Upper lobe of right lung (tissue), 1 donor: Measurements from ENCODE around the gene GLB1L3. TPM values are rescaled to one million over a fixed set of nuclear protein-coding genes. Genes with fewer than 3 reads are reported as not detected.
A peak's percentile ranks its signal among the peaks of the same experiment; 100 is the strongest.

Experiments used
- ATAC-seq: fragments of 200-7000 bp; cut with Tn5 transposase; one replicate; pipeline ENCODE4 v1.9.1; 2020; ENCODE audit warnings: mild to moderate bottlenecking, moderate library complexity
- DNase-seq: peaks from one replicate; pipeline ENCODE4 v3.0.0-alpha.2; 2020
- H3K27ac ChIP-seq: fragments of 200-600 bp; one replicate; pipeline ENCODE4 v1.8.0; 2022
- H3K27me3 ChIP-seq: fragments of 200-600 bp; one replicate; pipeline ENCODE4 v1.8.0; 2022; ENCODE audit warnings: mild to moderate bottlenecking
- H3K36me3 ChIP-seq: fragments of 200-600 bp; one replicate; pipeline ENCODE4 v1.8.0; 2022
- H3K4me1 ChIP-seq: fragments of 200-600 bp; one replicate; pipeline ENCODE4 v1.8.0; 2022
- H3K4me3 ChIP-seq: fragments of 200-600 bp; one replicate; pipeline ENCODE4 v1.8.0; 2022; ENCODE audit warnings: mild to moderate bottlenecking
- H3K9me3 ChIP-seq: fragments of 200-600 bp; one replicate; pipeline ENCODE4 v1.8.0; 2022
- CTCF ChIP-seq: fragments of 200-600 bp; IDR thresholded peaks from one replicate; pipeline ENCODE4 v1.8.0; 2022; ENCODE audit warnings: antibody characterized with exemption
- intact Hi-C: fragments of 100-400 bp; cut with DNase I; formaldehyde crosslinking; loops from one replicate; pipeline ENCODE4 v1.11.0; 2022
- total RNA-seq: library from RNA; stranded (reverse); fragmentation: NEBNext Ultra II Directional; extraction: Animal tissue kit (Norgen Biotek cat#: 25700); gene quantifications from one replicate; pipeline ENCODE4 v1.2.1, GENCODE V29; 2021
- donor health status: DM: no; HTN: yes; CAD: no; lungs with severe emphysema.

Gene GLB1L3
- total RNA-seq, 1 donor from 2014 or later, result 0.43 TPM

- Histone ChIP-seq H3K27ac (no peak overlapping the region), H3K4me3 (no peak overlapping the region), H3K27me3 (no peaks in the 10 kb centered on the region), H3K9me3 (no peaks in the 10 kb centered on the region), H3K4me1 (no peaks in the 10 kb centered on the region), H3K36me3 (no peaks in the 10 kb centered on the region)
- ATAC-seq (no peak), DNase-seq (no peak)
- TF ChIP-seq CTCF, result no peak
- intact Hi-C loops, result no loop called here
Observed at GRCh38 chr11:134346101-134346975, 70.2 kb downstream of the GLB1L3 start.

- H3K9me3 ChIP-seq, result no peaks in the 10 kb centered on the region
- H3K27ac ChIP-seq, result no peak overlapping the region
- H3K36me3 ChIP-seq, result no peaks in the 10 kb centered on the region
- intact Hi-C loops, result no loop called here
- ATAC-seq (no peak), DNase-seq (no peak)
- TF ChIP-seq CTCF, result no peak
- no peaks in the 10 kb centered on the region for H3K27me3 ChIP-seq
- no peak overlapping the region for H3K4me3 ChIP-seq
- H3K4me1 ChIP-seq, result no peaks in the 10 kb centered on the region
Observed at GRCh38 chr11:134346976-134347350, 70.8 kb downstream of the GLB1L3 start.

GRCh38 chr11:134347441-134347840 lies 71.3 kb downstream of the GLB1L3 start:
- Histone ChIP-seq H3K27ac (no peak overlapping the region), H3K4me3 (no peak overlapping the region), H3K4me1 (no peaks in the 10 kb centered on the region), H3K27me3 (no peaks in the 10 kb centered on the region), H3K36me3 (no peaks in the 10 kb centered on the region), H3K9me3 (no peaks in the 10 kb centered on the region)
- no peak for ATAC-seq
- intact Hi-C loops, result no loop called here
- DNase-seq, result no peak
- TF ChIP-seq CTCF, result no peak

- ATAC-seq (no peak), DNase-seq (no peak)
- Histone ChIP-seq H3K4me3 (no peak overlapping the region), H3K36me3 (no peaks in the 10 kb centered on the region), H3K27ac (no peak overlapping the region), H3K4me1 (no peaks in the 10 kb centered on the region), H3K9me3 (no peaks in the 10 kb centered on the region), H3K27me3 (no peaks in the 10 kb centered on the region)
- intact Hi-C loops, result no loop called here
- no peak for TF ChIP-seq CTCF
Observed at GRCh38 chr11:134349109-134349801, 73.1 kb downstream of the GLB1L3 start.

- Histone ChIP-seq H3K27ac (no peak overlapping the region), H3K36me3 (no peaks in the 10 kb centered on the region), H3K4me3 (no peak overlapping the region), H3K9me3 (no peaks in the 10 kb centered on the region), H3K27me3 (no peaks in the 10 kb centered on the region), H3K4me1 (no peaks in the 10 kb centered on the region)
- TF ChIP-seq CTCF, result no peak
- DNase-seq (no peak), ATAC-seq (peak; percentile 38)
- intact Hi-C loops, result no loop called here
Observed at GRCh38 chr11:134349802-134350355, 73.7 kb downstream of the GLB1L3 start.
